PFSK-1 (cell line): Measurements from ENCODE around the gene SLC46A1. TPM values are rescaled to one million over a fixed set of nuclear protein-coding genes. Genes with fewer than 3 reads are reported as not detected.

Experiments used
- FOXP2 ChIP-seq: optimal IDR thresholded peaks from 2 replicates; pipeline ENCODE3; 2011; ENCODE audit warnings: borderline replicate concordance, control low read depth, inconsistent platforms; ENCODE audit not compliant: insufficient read depth; ENCODE audit errors: extremely low read length, extremely low read depth
- POLR2AphosphoS5 ChIP-seq: IDR thresholded peaks from 2 replicates; pipeline ENCODE4 v1.6.1; 2012; ENCODE audit warnings: low read depth, mild to moderate bottlenecking, control low read depth, low read length, moderate library complexity
- SIN3A ChIP-seq: IDR thresholded peaks from 2 replicates; pipeline ENCODE4 v1.6.1; 2012; ENCODE audit warnings: mild to moderate bottlenecking, low read length, moderate library complexity, borderline replicate concordance; ENCODE audit not compliant: insufficient read depth
- TAF1 ChIP-seq: IDR thresholded peaks from 2 replicates; pipeline ENCODE4 v1.6.1; 2012; ENCODE audit warnings: low read length, control low read depth, borderline replicate concordance; ENCODE audit not compliant: insufficient read depth
- polyA plus RNA-seq: library from polyadenylated mRNA; unstranded; fragments of >200 nt; gene quantifications from one replicate; pipeline ENCODE4 v1.2.1, GENCODE V29; 2012; ENCODE audit warnings: low read depth, missing spikeins; ENCODE audit not compliant: insufficient read length
- TF ChIP-seq, protein P1 (sequence below), 2 experiments: IDR thresholded peaks; 2 replicates each; pipeline versions ENCODE4 v1.6.1 to v1.8.0; 2011 to 2012; ENCODE audit warnings: low read depth in 2 of 2, low read length in 2 of 2, control low read depth in 1 of 2, inconsistent platforms in 1 of 2, mild to moderate bottlenecking in 1 of 2, moderate library complexity in 1 of 2; ENCODE audit not compliant: insufficient read depth in 1 of 2

Gene SLC46A1
- 13.1 TPM for polyA plus RNA-seq

- TF ChIP-seq, protein P1, sequence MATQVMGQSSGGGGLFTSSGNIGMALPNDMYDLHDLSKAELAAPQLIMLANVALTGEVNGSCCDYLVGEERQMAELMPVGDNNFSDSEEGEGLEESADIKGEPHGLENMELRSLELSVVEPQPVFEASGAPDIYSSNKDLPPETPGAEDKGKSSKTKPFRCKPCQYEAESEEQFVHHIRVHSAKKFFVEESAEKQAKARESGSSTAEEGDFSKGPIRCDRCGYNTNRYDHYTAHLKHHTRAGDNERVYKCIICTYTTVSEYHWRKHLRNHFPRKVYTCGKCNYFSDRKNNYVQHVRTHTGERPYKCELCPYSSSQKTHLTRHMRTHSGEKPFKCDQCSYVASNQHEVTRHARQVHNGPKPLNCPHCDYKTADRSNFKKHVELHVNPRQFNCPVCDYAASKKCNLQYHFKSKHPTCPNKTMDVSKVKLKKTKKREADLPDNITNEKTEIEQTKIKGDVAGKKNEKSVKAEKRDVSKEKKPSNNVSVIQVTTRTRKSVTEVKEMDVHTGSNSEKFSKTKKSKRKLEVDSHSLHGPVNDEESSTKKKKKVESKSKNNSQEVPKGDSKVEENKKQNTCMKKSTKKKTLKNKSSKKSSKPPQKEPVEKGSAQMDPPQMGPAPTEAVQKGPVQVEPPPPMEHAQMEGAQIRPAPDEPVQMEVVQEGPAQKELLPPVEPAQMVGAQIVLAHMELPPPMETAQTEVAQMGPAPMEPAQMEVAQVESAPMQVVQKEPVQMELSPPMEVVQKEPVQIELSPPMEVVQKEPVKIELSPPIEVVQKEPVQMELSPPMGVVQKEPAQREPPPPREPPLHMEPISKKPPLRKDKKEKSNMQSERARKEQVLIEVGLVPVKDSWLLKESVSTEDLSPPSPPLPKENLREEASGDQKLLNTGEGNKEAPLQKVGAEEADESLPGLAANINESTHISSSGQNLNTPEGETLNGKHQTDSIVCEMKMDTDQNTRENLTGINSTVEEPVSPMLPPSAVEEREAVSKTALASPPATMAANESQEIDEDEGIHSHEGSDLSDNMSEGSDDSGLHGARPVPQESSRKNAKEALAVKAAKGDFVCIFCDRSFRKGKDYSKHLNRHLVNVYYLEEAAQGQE (IDR thresholded peaks at IDR 0.05; ENCODE audit: insufficient read depth in 1 of 2, low read depth in 2 of 2, low read length in 2 of 2) = 0 out of 4 replicates have a peak, but pooled peaks of 1 of the 2 experiments have one; percentile 12
- TF ChIP-seq FOXP2 (peak; percentile 54), SIN3A (no peak), TAF1 (no peak), POLR2AphosphoS5 (peak; percentile 64; the same call in 1 of the 2 replicates)
Measured at GRCh38 chr17:28405632-28406472, at the start of gene SLC46A1. Gene SLC46A1 (minus strand): TSS chr17:28406212. CDS start chr17:28406114, 98 bp downstream.

DNA sequence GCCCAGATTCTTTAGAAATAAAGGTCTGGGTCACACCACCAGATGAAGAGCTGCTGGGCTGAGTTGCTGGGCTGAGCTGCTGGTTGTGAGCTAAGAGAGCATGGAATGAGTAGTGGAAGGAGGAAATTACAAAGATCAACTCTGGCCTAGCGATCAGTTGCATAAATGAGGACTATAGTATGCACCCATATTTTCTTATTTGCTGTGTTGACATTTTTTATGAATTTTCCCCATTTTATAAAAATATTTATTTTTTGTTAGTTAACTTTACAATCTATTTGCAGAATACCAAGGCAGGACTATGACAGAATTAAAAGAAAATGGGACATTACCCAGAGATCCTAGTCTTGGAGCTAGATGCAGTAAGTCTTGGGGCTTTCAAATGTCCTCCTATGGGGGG is 43.8 kb upstream of the SLC46A1 start:
- TF ChIP-seq, protein P1 (IDR thresholded peaks at IDR 0.05; ENCODE audit: insufficient read depth in 1 of 2, low read depth in 2 of 2, low read length in 2 of 2) = no peak
- TF ChIP-seq FOXP2 (no peak), TAF1 (no peak)

GRCh38 chr17:28447396-28447760 is 41.4 kb upstream of the SLC46A1 start:
- TF ChIP-seq FOXP2 (no peak), TAF1 (no peak), SIN3A (no peak), POLR2AphosphoS5 (no peak)
- TF ChIP-seq, protein P1 (IDR thresholded peaks at IDR 0.05; ENCODE audit: insufficient read depth in 1 of 2, low read depth in 2 of 2, low read length in 2 of 2) = no peak

DNA sequence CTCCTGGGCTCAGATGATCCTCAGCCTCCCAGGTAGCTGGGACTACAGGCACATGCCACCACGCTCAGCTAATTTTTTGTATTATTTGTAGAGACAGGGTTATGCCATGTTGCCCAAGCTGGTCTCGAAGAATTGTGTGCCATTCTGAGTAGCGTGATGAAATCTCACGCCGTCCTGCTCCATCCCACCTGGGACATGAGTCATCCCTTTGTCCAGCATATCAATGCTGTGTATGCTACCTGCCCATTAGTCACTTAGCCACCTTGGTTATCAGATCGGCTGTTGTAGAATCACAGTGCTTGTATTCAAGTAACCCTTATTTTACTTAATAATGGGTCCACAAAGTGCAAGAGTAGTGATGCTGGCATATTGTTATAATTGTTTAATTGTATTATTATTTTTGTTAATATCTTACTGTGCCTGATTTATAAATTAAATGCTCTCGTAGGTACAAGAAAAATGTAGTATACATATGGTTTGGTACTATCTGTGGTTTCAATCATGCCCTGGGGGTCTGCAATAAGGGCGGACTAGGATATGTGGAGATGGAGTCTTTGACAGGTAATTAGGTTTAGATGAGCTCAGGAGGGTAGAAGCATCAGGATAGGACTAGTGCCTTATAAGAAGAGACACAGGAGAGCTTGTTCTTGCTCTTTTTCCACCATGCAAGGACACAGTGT is 40.8 kb upstream of the SLC46A1 start:
- no peak for TF ChIP-seq POLR2AphosphoS5
- TF ChIP-seq, protein P1 (IDR thresholded peaks at IDR 0.05; ENCODE audit: insufficient read depth in 1 of 2, low read depth in 2 of 2, low read length in 2 of 2) = no peak
- TF ChIP-seq TAF1 = no peak
- no peak for TF ChIP-seq SIN3A
- no peak for TF ChIP-seq FOXP2
